IMR-90 (cell line): ENCODE data around the gene DDX10. TPM values are rescaled to one million over a fixed set of nuclear protein-coding genes. Genes with fewer than 3 reads are reported as not detected.

Source experiments
- ATAC-seq: fragments of 200-7000 bp; cut with Tn5 transposase; 2 replicates; pipeline ENCODE4 v1.9.1; 2020; ENCODE audit warnings: low read depth, mild to moderate bottlenecking, moderate library complexity
- BruUV-seq: library from RNA; stranded (reverse); fragments of 400-500 nt; replicated peaks from 2 replicates; lab custom pipeline; 2021; lab: Mats Ljungman, UMichigan
- CTCF ChIA-PET: fragments of 300-600 bp; formaldehyde crosslinking; extraction: SDS; loops from one replicate; lab custom pipeline; 2021; ENCODE audit warnings: antibody characterized with exemption; lab: Yijun Ruan, JAX
- POLR2A ChIA-PET: fragments of 300-600 bp; sonication (Branson Sonifier 250); formaldehyde crosslinking; loops from one replicate; lab custom pipeline; 2022; ENCODE audit warnings: antibody characterized with exemption; ENCODE audit not compliant: unreplicated experiment; lab: Charles Lee
- DNase-seq: peaks from one replicate; pipeline ENCODE4 v3.0.0; 2013
- H2AFZ ChIP-seq: replicated peaks from 2 replicates; pipeline ENCODE3; 2013; ENCODE audit warnings: low read length, mild to moderate bottlenecking; ENCODE audit not compliant: poor library complexity
- H2AK5ac ChIP-seq: 2 replicates; pipeline ENCODE4 v1.6.1; 2013; ENCODE audit warnings: low read depth, low read length, inconsistent platforms
- H2AK9ac ChIP-seq: replicated peaks from 2 replicates; pipeline ENCODE3; 2013; ENCODE audit warnings: mild to moderate bottlenecking, low read depth, low read length, moderate library complexity; ENCODE audit not compliant: poor library complexity
- H2BK120ac ChIP-seq: 2 replicates; pipeline ENCODE4 v1.6.1; 2013; ENCODE audit warnings: low read depth, low read length, inconsistent platforms
- H2BK15ac ChIP-seq: 3 replicates; pipeline ENCODE4 v1.6.1; 2013; ENCODE audit warnings: low read depth, low read length, inconsistent platforms
- H2BK20ac ChIP-seq: 2 replicates; pipeline ENCODE4 v1.6.1; 2013; ENCODE audit warnings: low read depth, mild to moderate bottlenecking, inconsistent platforms, low read length, moderate library complexity
- H2BK5ac ChIP-seq: 2 replicates; pipeline ENCODE4 v1.6.1; 2013; ENCODE audit warnings: mild to moderate bottlenecking, low read depth, low read length, inconsistent platforms; ENCODE audit not compliant: poor library complexity, severe bottlenecking
- H3K14ac ChIP-seq: replicated peaks from 2 replicates; pipeline ENCODE4 v1.6.1; 2013; ENCODE audit warnings: low read depth, low read length, inconsistent platforms
- H3K18ac ChIP-seq: 2 replicates; pipeline ENCODE4 v1.6.1; 2013; ENCODE audit warnings: low read depth, low read length, control low read depth
- H3K23ac ChIP-seq: 2 replicates; pipeline ENCODE4 v1.6.1; 2013; ENCODE audit warnings: low read depth, low read length, inconsistent platforms
- H3K27ac ChIP-seq: 2 replicates; pipeline ENCODE4 v1.5.1; 2013; ENCODE audit warnings: mild to moderate bottlenecking, control low read depth, low read length; ENCODE audit not compliant: insufficient read depth
- H3K27me3 ChIP-seq: 2 replicates; pipeline ENCODE4 v1.6.1; 2013; ENCODE audit warnings: low read length; ENCODE audit not compliant: control insufficient read depth, insufficient read depth
- H3K36me3 ChIP-seq: 2 replicates; pipeline ENCODE4 v1.6.1; 2013; ENCODE audit warnings: low read length, mixed read lengths; ENCODE audit not compliant: control insufficient read depth, insufficient read depth
- H3K4ac ChIP-seq: 2 replicates; pipeline ENCODE4 v1.6.1; 2013; ENCODE audit warnings: low read depth, low read length, inconsistent platforms
- H3K4me1 ChIP-seq: 2 replicates; pipeline ENCODE4 v1.6.1; 2013; ENCODE audit warnings: low read length, mixed read lengths; ENCODE audit not compliant: control insufficient read depth, insufficient read depth
- H3K4me2 ChIP-seq: 2 replicates; pipeline ENCODE4 v1.6.1; 2013; ENCODE audit warnings: low read depth, mild to moderate bottlenecking, control low read depth, low read length, moderate library complexity
- H3K4me3 ChIP-seq: 2 replicates; pipeline ENCODE4 v1.5.1; 2013; ENCODE audit warnings: low read depth, mild to moderate bottlenecking, control low read depth, low read length, moderate library complexity; ENCODE audit not compliant: insufficient read depth
- H3K56ac ChIP-seq: 2 replicates; pipeline ENCODE4 v1.6.1; 2013; ENCODE audit warnings: low read length, inconsistent platforms; ENCODE audit not compliant: insufficient read depth; ENCODE audit errors: extremely low read depth
- H3K79me1 ChIP-seq, 2 experiments: 2 replicates each; pipeline ENCODE4 v1.6.1; 2013; ENCODE audit warnings: low read length in 2 of 2, inconsistent platforms in 1 of 2, low read depth in 1 of 2
- H3K9ac ChIP-seq: 2 replicates; pipeline ENCODE4 v1.6.1; 2013; ENCODE audit warnings: low read depth, low read length, control low read depth
- H3K9me1 ChIP-seq: 2 replicates; pipeline ENCODE4 v1.6.1; 2013; ENCODE audit warnings: low read length, inconsistent platforms; ENCODE audit not compliant: insufficient read depth
- H3K9me3 ChIP-seq: 2 replicates; pipeline ENCODE4 v1.6.1; 2013; ENCODE audit warnings: low read length; ENCODE audit not compliant: control insufficient read depth, insufficient read depth
- H4K20me1 ChIP-seq: 2 replicates; pipeline ENCODE4 v1.6.1; 2013; ENCODE audit warnings: low read length, inconsistent platforms; ENCODE audit not compliant: insufficient read depth
- H4K5ac ChIP-seq: 2 replicates; pipeline ENCODE4 v1.6.1; 2013; ENCODE audit warnings: mild to moderate bottlenecking, low read depth, low read length, control low read depth
- H4K8ac ChIP-seq, 2 experiments: 2 replicates each; pipeline ENCODE4 v1.6.1; 2013; ENCODE audit warnings: low read depth in 2 of 2, low read length in 2 of 2, control low read depth in 1 of 2, inconsistent platforms in 1 of 2
- H4K91ac ChIP-seq: 2 replicates; pipeline ENCODE4 v1.6.1; 2013; ENCODE audit warnings: low read depth, low read length, inconsistent platforms; ENCODE audit not compliant: insufficient read depth
- BHLHE40 ChIP-seq: fragments of 150-350 bp; IDR thresholded peaks from 2 replicates; pipeline ENCODE4 v1.6.1; 2016; ENCODE audit warnings: mild to moderate bottlenecking, low read depth, low read length
- CEBPB ChIP-seq: IDR thresholded peaks from 2 replicates; pipeline ENCODE4 v1.6.1; 2012; ENCODE audit warnings: low read depth, low read length, improper control_type of control experiment
- CHD1 ChIP-seq: IDR thresholded peaks from 2 replicates; pipeline ENCODE4 v1.6.1; 2012; ENCODE audit warnings: low read depth, low read length, improper control_type of control experiment
- FOS ChIP-seq: fragments of 150-350 bp; IDR thresholded peaks from 2 replicates; pipeline ENCODE4 v1.6.1; 2016; ENCODE audit warnings: low read depth, low read length
- MAFK ChIP-seq: IDR thresholded peaks from 2 replicates; pipeline ENCODE4 v1.6.1; 2012; ENCODE audit warnings: low read depth, low read length, improper control_type of control experiment
- MAZ ChIP-seq: IDR thresholded peaks from 2 replicates; pipeline ENCODE4 v1.6.1; 2012; ENCODE audit warnings: low read depth, mild to moderate bottlenecking, low read length, improper control_type of control experiment, moderate library complexity, borderline replicate concordance
- MXI1 ChIP-seq: IDR thresholded peaks from 2 replicates; pipeline ENCODE4 v1.6.1; 2012; ENCODE audit warnings: low read depth, mild to moderate bottlenecking, low read length, moderate library complexity, borderline replicate concordance
- NFE2L2 ChIP-seq: fragments of 150-350 bp; IDR thresholded peaks from 2 replicates; pipeline ENCODE4 v1.6.1; 2016; ENCODE audit warnings: low read depth, mild to moderate bottlenecking, low read length
- POLR2A ChIP-seq: IDR thresholded peaks from 2 replicates; pipeline ENCODE4 v1.6.1; 2012; ENCODE audit warnings: mild to moderate bottlenecking, low read depth, low read length
- RAD21 ChIP-seq: IDR thresholded peaks from 2 replicates; pipeline ENCODE4 v1.6.1; 2012; ENCODE audit warnings: low read length, improper control_type of control experiment
- RCOR1 ChIP-seq: IDR thresholded peaks from 2 replicates; pipeline ENCODE4 v1.6.1; 2012; ENCODE audit warnings: mild to moderate bottlenecking, low read length, improper control_type of control experiment; ENCODE audit not compliant: insufficient replicate concordance
- RFX5 ChIP-seq: IDR thresholded peaks from 2 replicates; pipeline ENCODE4 v1.8.0; 2012; ENCODE audit warnings: low read depth, mild to moderate bottlenecking, low read length, moderate library complexity
- SMC3 ChIP-seq: fragments of 150-350 bp; IDR thresholded peaks from 2 replicates; pipeline ENCODE4 v1.6.1; 2016; ENCODE audit warnings: low read depth, mild to moderate bottlenecking, antibody characterized with exemption, low read length, moderate library complexity
- WGBS, 2 experiments: methylation state at CpG; one replicate each; pipeline versions ENCODE4 v1.1.5 to v1.1.7; 2013; ENCODE audit warnings: missing lambda C conversion rate in 2 of 2; ENCODE audit not compliant: insufficient read length in 1 of 2; ENCODE audit errors: extremely low coverage in 2 of 2; 5-methylcytosine and 5-hydroxymethylcytosine counted together
- dilution Hi-C: fragments of 300-500 bp; cut with HindIII; formaldehyde crosslinking; loops from one replicate; pipeline ENCODE4 v1.14.3; 2018; ENCODE audit warnings: low sequenced_read_pairs; ENCODE audit not compliant: unreplicated experiment
- in situ Hi-C: fragments of 300-500 bp; cut with MboI; formaldehyde crosslinking; loops from 3 replicates; pipeline ENCODE4 v1.14.3; 2019; ENCODE audit warnings: low sequenced_read_pairs, inconsistent platforms, mixed read lengths
- intact Hi-C: fragments of 100-400 bp; cut with micrococcal nuclease; formaldehyde crosslinking; loops from 2 replicates; pipeline ENCODE4 v1.10.0; 2022
- polyA plus RNA-seq, 3 experiments: library from polyadenylated mRNA; depleted of rRNA; stranded (reverse); fragments of >200 nt; gene quantifications; 2 replicates each; pipeline ENCODE4 v1.2.3, GENCODE V29; 2012; ENCODE audit warnings: low replicate concordance in 1 of 3
- total RNA-seq: library from RNA; depleted of rRNA; stranded (reverse); fragments of >200 nt; gene quantifications from 2 replicates; pipeline ENCODE4 v1.2.3, GENCODE V29; 2012
- TF ChIP-seq, protein P1 (sequence below): conservative IDR thresholded peaks from 2 replicates; pipeline ENCODE4 v1.5.1; 2012; ENCODE audit warnings: mild to moderate bottlenecking, low read depth, low read length, improper control_type of control experiment
- TF ChIP-seq, protein P2 (sequence below): fragments of 150-350 bp; IDR thresholded peaks from 2 replicates; pipeline ENCODE4 v1.6.1; 2017; ENCODE audit warnings: mild to moderate bottlenecking, antibody characterized with exemption, low read length, low read depth
- TF ChIP-seq, protein P3 (sequence below): fragments of 150-350 bp; IDR thresholded peaks from 2 replicates; pipeline ENCODE4 v1.6.1; 2016; ENCODE audit warnings: low read depth, mild to moderate bottlenecking, low read length, moderate library complexity, borderline replicate concordance

DDX10 gene
- total and polyA plus RNA-seq, 2 of the 4 experiments (the other 2 are of a cell fraction), result 20.0 to 31.9 TPM

DNA sequence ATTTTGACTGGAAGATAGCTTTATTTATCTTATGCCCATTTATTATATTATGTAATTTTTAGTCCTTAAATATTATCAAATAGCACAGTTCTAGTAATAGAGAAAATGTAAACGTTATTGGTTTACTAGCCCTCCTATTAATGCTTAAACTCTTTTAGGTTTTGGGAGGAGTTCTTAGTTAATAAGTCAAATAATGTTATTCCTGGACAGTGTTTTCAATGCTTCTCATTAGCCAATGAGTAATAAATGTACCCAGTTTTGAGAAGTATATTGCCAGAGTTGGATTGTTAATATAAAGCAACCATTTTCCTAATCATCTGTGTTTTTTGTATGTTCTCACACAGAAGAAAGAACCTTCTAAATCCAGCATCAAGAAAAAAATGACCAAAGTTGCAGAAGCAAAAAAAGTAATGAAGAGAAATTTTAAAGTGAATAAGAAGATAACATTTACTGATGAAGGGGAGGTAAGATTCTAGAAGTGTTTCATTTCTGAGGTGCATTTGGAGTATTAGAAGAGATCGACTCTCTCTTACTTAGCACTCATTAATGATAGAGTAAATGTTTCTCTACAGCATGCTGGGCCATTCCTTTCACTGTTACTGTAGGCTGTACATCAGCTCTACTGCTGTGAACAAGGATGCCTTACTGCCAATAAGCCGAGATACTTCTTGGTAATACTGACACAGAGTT is 173.4 kb downstream of the DDX10 start:
- dilution Hi-C loops (no loop called here), intact Hi-C loops (no loop called here), in situ Hi-C loops (no loop called here)
- H3K79me1 ChIP-seq, result peaks cover 0 to 7% of the 10 kb centered on the region in 2 experiments; a peak in 2 of 4 replicates
- H3K4me3 ChIP-seq, result no peak overlapping the region
- H3K4me1 ChIP-seq, result no peaks in the 10 kb centered on the region
- H3K9me3 ChIP-seq, result no peaks in the 10 kb centered on the region
- H4K5ac ChIP-seq, result no peak overlapping the region
- no peak overlapping the region for H3K56ac ChIP-seq
- H3K9ac ChIP-seq, result no peak overlapping the region
- no peak overlapping the region for H3K4me2 ChIP-seq
- ATAC-seq (no peak), DNase-seq (no peak)
- TF ChIP-seq CHD1, result no peak
- TF ChIP-seq, protein P1, sequence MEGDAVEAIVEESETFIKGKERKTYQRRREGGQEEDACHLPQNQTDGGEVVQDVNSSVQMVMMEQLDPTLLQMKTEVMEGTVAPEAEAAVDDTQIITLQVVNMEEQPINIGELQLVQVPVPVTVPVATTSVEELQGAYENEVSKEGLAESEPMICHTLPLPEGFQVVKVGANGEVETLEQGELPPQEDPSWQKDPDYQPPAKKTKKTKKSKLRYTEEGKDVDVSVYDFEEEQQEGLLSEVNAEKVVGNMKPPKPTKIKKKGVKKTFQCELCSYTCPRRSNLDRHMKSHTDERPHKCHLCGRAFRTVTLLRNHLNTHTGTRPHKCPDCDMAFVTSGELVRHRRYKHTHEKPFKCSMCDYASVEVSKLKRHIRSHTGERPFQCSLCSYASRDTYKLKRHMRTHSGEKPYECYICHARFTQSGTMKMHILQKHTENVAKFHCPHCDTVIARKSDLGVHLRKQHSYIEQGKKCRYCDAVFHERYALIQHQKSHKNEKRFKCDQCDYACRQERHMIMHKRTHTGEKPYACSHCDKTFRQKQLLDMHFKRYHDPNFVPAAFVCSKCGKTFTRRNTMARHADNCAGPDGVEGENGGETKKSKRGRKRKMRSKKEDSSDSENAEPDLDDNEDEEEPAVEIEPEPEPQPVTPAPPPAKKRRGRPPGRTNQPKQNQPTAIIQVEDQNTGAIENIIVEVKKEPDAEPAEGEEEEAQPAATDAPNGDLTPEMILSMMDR, result no peak
- no peak for TF ChIP-seq FOS
- TF ChIP-seq, protein P2, sequence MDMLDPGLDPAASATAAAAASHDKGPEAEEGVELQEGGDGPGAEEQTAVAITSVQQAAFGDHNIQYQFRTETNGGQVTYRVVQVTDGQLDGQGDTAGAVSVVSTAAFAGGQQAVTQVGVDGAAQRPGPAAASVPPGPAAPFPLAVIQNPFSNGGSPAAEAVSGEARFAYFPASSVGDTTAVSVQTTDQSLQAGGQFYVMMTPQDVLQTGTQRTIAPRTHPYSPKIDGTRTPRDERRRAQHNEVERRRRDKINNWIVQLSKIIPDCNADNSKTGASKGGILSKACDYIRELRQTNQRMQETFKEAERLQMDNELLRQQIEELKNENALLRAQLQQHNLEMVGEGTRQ, result no peak
- TF ChIP-seq, protein P3, sequence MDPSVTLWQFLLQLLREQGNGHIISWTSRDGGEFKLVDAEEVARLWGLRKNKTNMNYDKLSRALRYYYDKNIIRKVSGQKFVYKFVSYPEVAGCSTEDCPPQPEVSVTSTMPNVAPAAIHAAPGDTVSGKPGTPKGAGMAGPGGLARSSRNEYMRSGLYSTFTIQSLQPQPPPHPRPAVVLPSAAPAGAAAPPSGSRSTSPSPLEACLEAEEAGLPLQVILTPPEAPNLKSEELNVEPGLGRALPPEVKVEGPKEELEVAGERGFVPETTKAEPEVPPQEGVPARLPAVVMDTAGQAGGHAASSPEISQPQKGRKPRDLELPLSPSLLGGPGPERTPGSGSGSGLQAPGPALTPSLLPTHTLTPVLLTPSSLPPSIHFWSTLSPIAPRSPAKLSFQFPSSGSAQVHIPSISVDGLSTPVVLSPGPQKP, result no peak
- TF ChIP-seq MAFK, result no peak
- no peak for TF ChIP-seq RFX5
- no peak for TF ChIP-seq CEBPB
- TF ChIP-seq RAD21, result no peak
- no peak for TF ChIP-seq RCOR1
- TF ChIP-seq BHLHE40, result no peak
- no peak for TF ChIP-seq NFE2L2
- TF ChIP-seq MAZ, result no peak
- TF ChIP-seq SMC3, result no peak
- TF ChIP-seq POLR2A, result no peak
- TF ChIP-seq MXI1, result no peak
- no peaks in the 10 kb centered on the region for H3K9me1 ChIP-seq
- no peak overlapping the region for H2BK15ac ChIP-seq
- no peak overlapping the region for H2BK120ac ChIP-seq
- no peak overlapping the region for H2AK9ac ChIP-seq
- no peak overlapping the region for H2BK5ac ChIP-seq
- WGBS, 2 experiments, result no CpG with 5 or more reads among the region's 3 CpGs
- ChIA-PET POLR2A (no interaction called here), CTCF (no interaction called here)
- H2BK20ac ChIP-seq, result no peak overlapping the region
- no peak overlapping the region for H3K23ac ChIP-seq
- no peak overlapping the region for H4K91ac ChIP-seq
- H3K27me3 ChIP-seq, result no peaks in the 10 kb centered on the region
- no peak overlapping the region for H2AK5ac ChIP-seq
- no peak overlapping the region for H3K14ac ChIP-seq
- H4K8ac ChIP-seq, result no peak overlapping the region
- no peak overlapping the region for H3K18ac ChIP-seq
- peaks cover 2% of the 10 kb centered on the region; the same call in 1 of the 2 replicates for H3K36me3 ChIP-seq
- H2AFZ ChIP-seq, result no peak overlapping the region
- H3K27ac ChIP-seq, result no peak overlapping the region
- no TSS peak for BruUV-seq
- H3K4ac ChIP-seq, result no peak overlapping the region
- no peaks in the 10 kb centered on the region for H4K20me1 ChIP-seq
